Measurements from ENCODE around the gene DNAH8. TPM values are rescaled to one million over a fixed set of nuclear protein-coding genes. Genes with fewer than 3 reads are reported as not detected.

DNAH8 gene
- total and polyA plus RNA-seq, 2 experiments from 2014 or later: 0.03 to 0.15 TPM

DNA sequence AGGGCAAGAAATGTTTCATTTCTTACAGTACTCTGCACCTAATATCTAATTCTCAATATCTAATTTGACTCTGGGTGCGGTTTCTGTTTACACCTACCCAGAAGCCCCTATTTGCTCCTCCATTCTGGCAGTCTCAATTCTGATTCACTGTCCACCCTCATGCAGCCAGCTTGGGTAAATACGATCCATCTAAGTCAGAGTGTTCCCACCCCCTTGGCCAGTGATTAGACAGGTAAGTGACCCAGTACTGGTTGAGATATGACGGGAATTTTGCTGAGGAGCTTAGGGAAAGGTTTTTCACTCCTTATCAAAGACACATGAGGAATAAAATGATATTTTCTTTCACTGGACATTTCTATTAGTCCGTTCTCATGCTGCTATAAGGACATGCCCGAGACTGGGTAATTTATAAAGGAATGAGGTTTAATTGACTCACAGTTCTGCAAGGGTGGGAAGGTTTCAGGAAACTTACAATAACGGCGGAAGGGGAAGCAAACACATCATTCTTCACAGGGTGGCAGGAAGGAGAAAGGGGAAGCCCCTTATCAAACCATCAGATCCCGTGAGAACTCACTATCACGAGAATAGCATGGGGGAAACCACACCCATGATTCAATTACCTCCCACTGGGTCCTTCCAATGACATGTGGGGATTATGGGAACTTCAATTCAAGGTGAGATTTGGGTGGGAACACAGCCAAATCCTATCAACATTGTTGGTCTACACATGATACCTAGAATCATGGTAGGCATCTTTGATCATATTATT is 41.5 kb upstream of the DNAH8 start:
- Histone ChIP-seq H3K4me1 (ENCODE audit: insufficient read depth) (no peaks in the 10 kb centered on the region), H3K36me3 (replicated peaks; ENCODE audit: insufficient read depth, low read depth) (peaks cover 6% of the 10 kb centered on the region), H2AFZ (no peak overlapping the region), H3K27ac (no peak overlapping the region), H3K27me3 (no peaks in the 10 kb centered on the region), H3K79me2 (no peaks in the 10 kb centered on the region), H4K20me1 (ENCODE audit: insufficient read depth, poor library complexity, severe bottlenecking) (no peaks in the 10 kb centered on the region), H3K9me3 (ENCODE audit: low read depth) (no peaks in the 10 kb centered on the region), H3K9me2 (replicated peaks; ENCODE audit: insufficient read depth) (no peaks in the 10 kb centered on the region), H3K4me3 (no peak overlapping the region), H3K4me2 (no peak overlapping the region)
- TF ChIP-seq EZH2phosphoT487 (IDR thresholded peaks at IDR 0.05; ENCODE audit: low read depth, severe bottlenecking, unreplicated experiment) (no peak), EZH2 (IDR thresholded peaks at IDR 0.05; ENCODE audit: borderline replicate concordance) (no peak), CTCF (IDR thresholded peaks at IDR 0.05; ENCODE audit: poor library complexity) (no peak)
- WGBS (ENCODE audit: low lambda C conversion rate, missing lambda C conversion rate): 66% methylated on average over 9 of the region's 9 CpGs
- no peak for DNase-seq (ENCODE audit: low spot score)

DNA sequence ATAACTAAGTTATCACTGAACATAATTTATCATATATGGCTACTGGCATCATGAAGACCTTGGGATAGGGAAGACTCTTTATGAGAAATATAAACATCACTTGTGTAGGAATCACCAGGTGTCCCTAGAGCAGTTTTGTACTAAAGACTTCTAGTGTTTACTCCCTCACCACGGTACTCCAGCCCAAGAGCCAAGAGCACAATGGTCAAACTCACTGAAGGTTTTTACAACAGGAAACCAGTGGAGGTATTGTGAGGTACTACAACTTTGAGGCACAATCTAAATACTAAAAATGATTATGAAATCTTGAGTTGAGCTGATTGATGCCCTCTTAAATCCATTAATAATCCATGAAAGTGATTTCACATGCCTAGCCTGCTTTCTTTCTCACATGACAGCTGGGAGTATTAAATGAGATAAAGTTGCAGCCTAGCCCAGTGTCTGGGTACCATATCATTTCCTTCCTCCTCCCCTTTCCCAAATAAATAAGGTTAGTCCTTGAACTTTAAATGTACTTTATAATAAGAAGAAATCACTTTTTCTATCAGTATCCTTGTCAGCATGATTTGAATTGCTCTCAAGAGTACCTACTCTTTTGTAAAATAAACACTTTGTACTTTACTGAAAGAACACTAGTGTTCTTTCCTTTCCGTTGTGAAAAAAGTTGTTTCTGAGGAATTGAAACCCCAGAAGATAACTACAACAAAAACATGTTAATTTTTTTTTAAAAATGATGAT is 38.7 kb upstream of the DNAH8 start:
- Histone ChIP-seq H2AFZ (no peak overlapping the region), H3K27me3 (no peaks in the 10 kb centered on the region), H3K4me2 (no peak overlapping the region), H3K4me3 (no peak overlapping the region), H3K9me2 (replicated peaks; ENCODE audit: insufficient read depth) (no peaks in the 10 kb centered on the region), H3K36me3 (replicated peaks; ENCODE audit: insufficient read depth, low read depth) (peaks cover 6% of the 10 kb centered on the region), H3K4me1 (ENCODE audit: insufficient read depth) (no peaks in the 10 kb centered on the region), H3K79me2 (no peaks in the 10 kb centered on the region), H3K9me3 (ENCODE audit: low read depth) (no peaks in the 10 kb centered on the region), H3K27ac (no peak overlapping the region), H4K20me1 (ENCODE audit: insufficient read depth, poor library complexity, severe bottlenecking) (no peaks in the 10 kb centered on the region)
- TF ChIP-seq EZH2phosphoT487 (IDR thresholded peaks at IDR 0.05; ENCODE audit: low read depth, severe bottlenecking, unreplicated experiment): no peak
- no peak for TF ChIP-seq EZH2 (IDR thresholded peaks at IDR 0.05; ENCODE audit: borderline replicate concordance)
- no peak for TF ChIP-seq CTCF (IDR thresholded peaks at IDR 0.05; ENCODE audit: poor library complexity)
- no peak for DNase-seq (ENCODE audit: low spot score)
- 89% methylated on average over 2 of the region's 2 CpGs for WGBS (ENCODE audit: low lambda C conversion rate, missing lambda C conversion rate)

GRCh38 chr6:38676974-38677544 is 38.1 kb upstream of the DNAH8 start:
- H3K27ac ChIP-seq: no peak overlapping the region

More at GRCh38 chr6:38676974-38677544, 38.1 kb upstream of the DNAH8 start:
- Histone ChIP-seq H3K4me1 (ENCODE audit: insufficient read depth) (no peaks in the 10 kb centered on the region), H2AFZ (no peak overlapping the region), H3K9me2 (replicated peaks; ENCODE audit: insufficient read depth) (no peaks in the 10 kb centered on the region), H3K79me2 (no peaks in the 10 kb centered on the region), H3K36me3 (replicated peaks; ENCODE audit: insufficient read depth, low read depth) (peaks cover 6% of the 10 kb centered on the region), H3K4me2 (no peak overlapping the region), H3K27me3 (no peaks in the 10 kb centered on the region), H3K4me3 (no peak overlapping the region), H4K20me1 (ENCODE audit: insufficient read depth, poor library complexity, severe bottlenecking) (no peaks in the 10 kb centered on the region), H3K9me3 (ENCODE audit: low read depth) (no peaks in the 10 kb centered on the region)
- TF ChIP-seq EZH2 (IDR thresholded peaks at IDR 0.05; ENCODE audit: borderline replicate concordance) (no peak), CTCF (IDR thresholded peaks at IDR 0.05; ENCODE audit: poor library complexity) (no peak), EZH2phosphoT487 (IDR thresholded peaks at IDR 0.05; ENCODE audit: low read depth, severe bottlenecking, unreplicated experiment) (no peak)
- WGBS (ENCODE audit: low lambda C conversion rate, missing lambda C conversion rate): 96% methylated on average over 1 of the region's 1 CpG
- DNase-seq (ENCODE audit: low spot score): no peak
